Subcutaneous adipose tissue (tissue), 4 donors: ENCODE results near the gene CPNE6. TPM values are rescaled to one million over a fixed set of nuclear protein-coding genes. Genes with fewer than 3 reads are reported as not detected.

Experiments used
- CTCF ChIP-seq: fragments of 450-650 bp; IDR thresholded peaks from one replicate; pipeline ENCODE4 v1.5.1; 2016; ENCODE audit warnings: low read depth, mild to moderate bottlenecking, control low read depth, antibody characterized with exemption, moderate library complexity
- total RNA-seq, 4 donors: library from RNA; depleted of rRNA; stranded (reverse); fragments of >200 nt; gene quantifications; one replicate each; pipeline ENCODE4 v1.1.0, GENCODE V29; 2016

CPNE6 gene
- total RNA-seq, 4 donors from 2014 or later: not detected

- no peak for TF ChIP-seq CTCF
These were observed 10.9 kb upstream of the CPNE6 start for GRCh38 chr14:24060443-24060842.

GRCh38 chr14:24060984-24061913 lies 10.1 kb upstream of the CPNE6 start:
- no peak for TF ChIP-seq CTCF

- no peak for TF ChIP-seq CTCF
These were observed 9.0 kb upstream of the CPNE6 start for GRCh38 chr14:24062216-24062980.

GRCh38 chr14:24063263-24063836 lies 8.0 kb upstream of the CPNE6 start:
- no peak for TF ChIP-seq CTCF

- TF ChIP-seq CTCF: no peak
These were observed 7.1 kb upstream of the CPNE6 start for GRCh38 chr14:24064091-24064795.

GRCh38 chr14:24064856-24065255 lies 6.5 kb upstream of the CPNE6 start:
- TF ChIP-seq CTCF: no peak
